ENCODE results near the gene SRGAP2B. TPM values are rescaled to one million over a fixed set of nuclear protein-coding genes. Genes with fewer than 3 reads are reported as not detected.
"Not testable (repeated sequence)": the region's sequence is repeated elsewhere in the genome, so short reads cannot be mapped to it uniquely, and the experiment has no call there.

SRGAP2B gene
- total RNA-seq, 1 experiment from 2014 or later = 23.5 TPM

GRCh38 chr1:145078787-145079370 lies 16.2 kb downstream of the SRGAP2B start:
- not testable (repeated sequence) for H2BK120ac ChIP-seq (ENCODE audit: low read depth, low read length, poor library complexity, severe bottlenecking); H3K4me3 Mint-ChIP-seq; H3K27ac ChIP-seq (ENCODE audit: insufficient read length, low read depth, low read length); H3K9me3 ChIP-seq (ENCODE audit: control insufficient read depth, low read depth, low read length); H3K56ac ChIP-seq (ENCODE audit: insufficient read length, low read depth, low read length); H3K4me1 ChIP-seq (ENCODE audit: insufficient read depth, low read length); H3K23ac ChIP-seq (ENCODE audit: insufficient read length, low read depth, low read length); H3K79me1 ChIP-seq (ENCODE audit: insufficient read depth, low read depth, low read length, poor library complexity, severe bottlenecking); H2AFZ ChIP-seq (ENCODE audit: low read length); H2BK20ac ChIP-seq (ENCODE audit: low read depth, low read length, poor library complexity, severe bottlenecking); H3K9ac ChIP-seq (ENCODE audit: extremely low read depth, insufficient read length, low read length); H3K4ac ChIP-seq (ENCODE audit: low read depth, low read length); H4K20me1 ChIP-seq (ENCODE audit: control insufficient read depth, insufficient read depth, insufficient read length); H3K79me2 ChIP-seq (ENCODE audit: insufficient read depth, low read length); H3K23me2 ChIP-seq (ENCODE audit: insufficient read length, low read depth, low read length, poor library complexity, severe bottlenecking); H3K36me3 Mint-ChIP-seq (ENCODE audit: insufficient read depth in 1 of 3, low read depth in 3 of 3); H3K27me3 Mint-ChIP-seq (ENCODE audit: low read depth); H3K27ac Mint-ChIP-seq; H3K18ac ChIP-seq (ENCODE audit: insufficient read length, low read depth, low read length); H3K4me2 ChIP-seq (ENCODE audit: insufficient read depth, insufficient read length, low read length); H4K8ac ChIP-seq (replicated peaks; ENCODE audit: insufficient read length, low read depth, low read length); H3T11ph ChIP-seq (ENCODE audit: low read length); H2BK15ac ChIP-seq (ENCODE audit: low read depth, low read length); H4K5ac ChIP-seq (ENCODE audit: insufficient read length, low read depth, low read length); H2BK12ac ChIP-seq (ENCODE audit: insufficient read length, low read depth, low read length); H3K9me3 Mint-ChIP-seq; H3K14ac ChIP-seq (ENCODE audit: insufficient read depth, low read length); H3K27me3 ChIP-seq (ENCODE audit: insufficient read depth, low read length); H3K4me1 Mint-ChIP-seq; DNase-seq; H2BK5ac ChIP-seq (ENCODE audit: insufficient read length, low read length); H2AK5ac ChIP-seq (ENCODE audit: insufficient read length, low read length); H4K91ac ChIP-seq (ENCODE audit: insufficient read length, low read depth, low read length)
- WGBS (ENCODE audit: extremely low coverage, insufficient read length, low lambda C conversion rate) = no CpG with 5 or more reads among the region's 5 CpGs

- not testable (repeated sequence) for H2BK5ac ChIP-seq (ENCODE audit: insufficient read length, low read length); H2BK20ac ChIP-seq (ENCODE audit: low read depth, low read length, poor library complexity, severe bottlenecking); H3K14ac ChIP-seq (ENCODE audit: insufficient read depth, low read length); H3K79me1 ChIP-seq (ENCODE audit: insufficient read depth, low read depth, low read length, poor library complexity, severe bottlenecking); H3K27me3 ChIP-seq (ENCODE audit: insufficient read depth, low read length); DNase-seq; H4K91ac ChIP-seq (ENCODE audit: insufficient read length, low read depth, low read length); H3K23ac ChIP-seq (ENCODE audit: insufficient read length, low read depth, low read length); H3K9me3 Mint-ChIP-seq; H3K9me3 ChIP-seq (ENCODE audit: control insufficient read depth, low read depth, low read length); H4K5ac ChIP-seq (ENCODE audit: insufficient read length, low read depth, low read length); H3K56ac ChIP-seq (ENCODE audit: insufficient read length, low read depth, low read length); H3K4me1 ChIP-seq (ENCODE audit: insufficient read depth, low read length); H2BK15ac ChIP-seq (ENCODE audit: low read depth, low read length); H4K20me1 ChIP-seq (ENCODE audit: control insufficient read depth, insufficient read depth, insufficient read length); H2AK5ac ChIP-seq (ENCODE audit: insufficient read length, low read length); H3K27ac ChIP-seq (ENCODE audit: insufficient read length, low read depth, low read length); H2BK12ac ChIP-seq (ENCODE audit: insufficient read length, low read depth, low read length); H4K8ac ChIP-seq (replicated peaks; ENCODE audit: insufficient read length, low read depth, low read length); H3K79me2 ChIP-seq (ENCODE audit: insufficient read depth, low read length); H3K4me1 Mint-ChIP-seq; H3K18ac ChIP-seq (ENCODE audit: insufficient read length, low read depth, low read length); H3T11ph ChIP-seq (ENCODE audit: low read length); H3K27me3 Mint-ChIP-seq (ENCODE audit: low read depth); H3K23me2 ChIP-seq (ENCODE audit: insufficient read length, low read depth, low read length, poor library complexity, severe bottlenecking); H3K9ac ChIP-seq (ENCODE audit: extremely low read depth, insufficient read length, low read length); H3K36me3 Mint-ChIP-seq (ENCODE audit: insufficient read depth in 1 of 3, low read depth in 3 of 3); H3K4ac ChIP-seq (ENCODE audit: low read depth, low read length); H3K4me2 ChIP-seq (ENCODE audit: insufficient read depth, insufficient read length, low read length); H3K27ac Mint-ChIP-seq; H2BK120ac ChIP-seq (ENCODE audit: low read depth, low read length, poor library complexity, severe bottlenecking); H2AFZ ChIP-seq (ENCODE audit: low read length); H3K4me3 Mint-ChIP-seq
- no CpG with 5 or more reads among the region's 11 CpGs for WGBS (ENCODE audit: extremely low coverage, insufficient read length, low lambda C conversion rate)
Observed at GRCh38 chr1:145077872-145078786, 17.0 kb downstream of the SRGAP2B start.

All from H9 (cell line).